ENCODE data around the gene ADAMTS17. TPM values are rescaled to one million over a fixed set of nuclear protein-coding genes. Genes with fewer than 3 reads are reported as not detected.

Gene ADAMTS17
- total and polyA plus RNA-seq, 9 of the 15 experiments (the other 6 are each of a cell fraction or from before 2014, with no cell fraction given) = 0.01 to 0.14 (median 0.07) TPM; not detected in 6

GRCh38 chr15:100131321-100132224 lies 210.2 kb downstream of the ADAMTS17 start (continued):
- TF ChIP-seq THAP12 (CRISPR knock-in tag; IDR thresholded peaks at IDR 0.05) (no peak), HMG20B (CRISPR knock-in tag; IDR thresholded peaks at IDR 0.05) (no peak), KLF13 (tag; IDR thresholded peaks at IDR 0.05; ENCODE audit: borderline replicate concordance, low read depth) (no peak), KLF10 (CRISPR knock-in tag; IDR thresholded peaks at IDR 0.05) (no peak), PRPF4 (IDR thresholded peaks at IDR 0.05; ENCODE audit: insufficient read depth, low read depth, low read length, poor library complexity, severe bottlenecking) (no peak), GATAD2B (IDR thresholded peaks at IDR 0.05; ENCODE audit: borderline replicate concordance) (no peak), THAP7 (CRISPR knock-in tag; IDR thresholded peaks at IDR 0.05) (no peak), NFYB (IDR thresholded peaks at IDR 0.05; ENCODE audit: extremely low read depth, insufficient read length) (no peak), ZBTB33 (CRISPR knock-in tag; IDR thresholded peaks at IDR 0.05) (0 out of 2 replicates have a peak, but pooled peaks have one; percentile 37), DMBX1 (CRISPR knock-in tag; IDR thresholded peaks at IDR 0.05; ENCODE audit: borderline replicate concordance) (no peak), NCOA6 (IDR thresholded peaks at IDR 0.05) (no peak), E2F6 (IDR thresholded peaks at IDR 0.05; ENCODE audit: borderline replicate concordance in 1 of 2, extremely low read depth in 1 of 2, insufficient read depth in 1 of 2, insufficient read length in 1 of 2, low read depth in 1 of 2, low read length in 1 of 2, poor library complexity in 1 of 2, severe bottlenecking in 1 of 2) (peak; percentile 85 to 93), TFAP4 (CRISPR knock-in tag; IDR thresholded peaks at IDR 0.05; ENCODE audit: borderline replicate concordance) (peak; percentile 33; the same call in 1 of the 2 replicates), CREB3L1 (IDR thresholded peaks at IDR 0.05; ENCODE audit: borderline replicate concordance, low read depth) (peak; percentile 65; the same call in 1 of the 2 replicates), TCF7 (IDR thresholded peaks at IDR 0.05; ENCODE audit: borderline replicate concordance) (no peak)
